Omental fat pad (tissue), 4 donors: ENCODE results near the gene GPR158. TPM values are rescaled to one million over a fixed set of nuclear protein-coding genes. Genes with fewer than 3 reads are reported as not detected.

Source experiments
- ATAC-seq: fragments of 150-250 bp; one replicate; pipeline ENCODE4 v1.9.1; 2016; ENCODE audit warnings: mild to moderate bottlenecking, moderate library complexity; ENCODE audit not compliant: low FRiP score
- DNase-seq: peaks from one replicate; pipeline ENCODE4 v3.0.0-alpha.2; 2019; ENCODE audit warnings: low spot score
- CTCF ChIP-seq, 3 donors: fragments of 450-650 bp; IDR thresholded peaks; one replicate each; pipeline ENCODE4 v1.5.1; 2016 to 2017; ENCODE audit warnings: antibody characterized with exemption in 3 of 3, mild to moderate bottlenecking in 3 of 3, moderate library complexity in 2 of 3
- total RNA-seq, 4 donors: library from RNA; depleted of rRNA; stranded (reverse); fragments of >200 nt; gene quantifications; one replicate each; pipeline ENCODE4 v1.1.0, GENCODE V29; 2016

GPR158 gene
- total RNA-seq, 4 donors from 2014 or later, result 0.19 to 0.48 (median 0.32) TPM; not detected in 1

DNA sequence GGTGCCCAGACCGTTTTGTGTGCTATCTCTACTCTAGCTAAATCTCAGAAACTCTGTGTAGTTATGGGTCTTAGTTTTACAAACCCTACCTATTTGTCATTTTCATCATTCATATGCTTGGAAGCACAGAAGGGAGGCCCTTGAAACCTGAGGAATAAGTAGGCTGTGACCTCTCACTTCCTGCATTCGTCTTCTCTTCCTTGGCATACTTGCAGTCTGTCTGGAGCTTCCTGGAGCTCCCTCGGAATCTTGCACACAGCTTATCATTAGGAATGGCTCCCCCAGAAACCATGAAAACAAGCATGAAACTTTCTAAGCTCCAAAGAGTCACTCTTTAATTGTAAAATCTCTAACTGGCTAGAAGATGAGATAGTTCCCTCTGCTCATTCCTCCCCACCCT is 382.3 kb downstream of the GPR158 start:
- no peak for TF ChIP-seq CTCF (IDR thresholded peaks at IDR 0.05)
- DNase-seq, result no peak
- ATAC-seq, result no peak

DNA sequence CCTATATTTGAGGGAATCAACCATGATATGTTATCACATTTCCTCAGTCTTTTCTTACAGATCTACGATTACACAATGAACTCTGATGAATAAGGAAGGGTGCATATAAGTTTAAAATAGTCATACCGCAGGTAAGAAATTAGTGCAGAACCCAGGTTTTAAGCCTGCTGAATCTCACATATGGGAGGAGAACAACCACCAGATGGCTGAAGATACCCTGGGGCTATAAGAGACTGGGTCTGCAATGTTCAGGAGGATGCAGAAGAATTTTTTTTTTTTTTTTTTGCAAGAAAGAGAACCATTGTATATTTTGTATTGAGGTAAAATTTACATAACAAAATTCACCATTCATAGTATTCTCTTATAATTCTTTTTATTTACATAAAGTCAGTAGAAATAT is 387.0 kb downstream of the GPR158 start:
- no peak for DNase-seq
- no peak for TF ChIP-seq CTCF (IDR thresholded peaks at IDR 0.05)
- no peak for ATAC-seq

- ATAC-seq, result no peak
- TF ChIP-seq CTCF (IDR thresholded peaks at IDR 0.05), result no peak
- DNase-seq, result no peak
These were observed 387.7 kb downstream of the GPR158 start for GRCh38 chr10:25562547-25562946.

GRCh38 chr10:25564351-25564750 is 389.6 kb downstream of the GPR158 start:
- ATAC-seq (no peak), DNase-seq (no peak)
- TF ChIP-seq CTCF (IDR thresholded peaks at IDR 0.05), result no peak

DNA sequence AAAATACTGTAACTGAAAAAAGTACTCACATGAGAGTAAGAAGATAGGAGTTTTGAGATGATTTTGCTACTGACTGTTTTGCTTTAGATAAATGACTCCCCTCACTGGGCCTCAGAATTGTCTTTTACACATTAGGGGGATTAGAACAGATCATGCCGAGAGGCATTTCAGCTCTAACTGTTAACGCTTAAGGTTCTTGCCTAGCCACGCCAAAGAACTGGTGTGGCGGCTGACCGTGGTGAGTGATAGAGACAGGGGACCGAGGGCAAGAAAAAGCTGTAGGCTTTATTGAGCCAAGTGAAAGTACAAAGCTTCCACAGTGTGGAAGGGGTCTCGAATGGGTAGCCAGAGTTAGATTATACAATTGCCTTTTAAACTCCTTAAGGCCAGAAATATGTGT is 390.8 kb downstream of the GPR158 start:
- no peak for TF ChIP-seq CTCF (IDR thresholded peaks at IDR 0.05)
- DNase-seq (no peak), ATAC-seq (no peak)

DNA sequence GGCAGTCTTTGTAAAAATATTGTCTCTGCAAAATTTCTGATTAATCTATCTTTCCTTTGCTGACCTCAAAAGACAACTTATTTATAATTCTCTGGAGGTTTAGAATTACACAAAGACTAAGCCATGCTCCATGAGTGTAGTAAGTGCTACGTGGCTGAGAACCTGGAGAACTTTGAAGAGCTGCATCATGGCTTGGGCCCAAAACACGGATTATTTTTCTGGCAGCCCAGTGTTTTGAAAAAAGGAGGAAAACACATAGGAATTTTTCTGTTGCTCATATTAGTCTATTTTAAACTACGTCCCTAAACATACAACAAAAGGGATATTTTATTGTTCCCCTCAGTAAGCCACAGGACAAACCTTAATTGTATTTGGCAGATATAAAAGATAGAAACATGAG is 398.5 kb downstream of the GPR158 start:
- ATAC-seq, result no peak

More for the DNA sequence above, 398.5 kb downstream of the GPR158 start:
- no peak for TF ChIP-seq CTCF (IDR thresholded peaks at IDR 0.05)
- no peak for DNase-seq
